Measurements from ENCODE around the gene APOL6.

DNA sequence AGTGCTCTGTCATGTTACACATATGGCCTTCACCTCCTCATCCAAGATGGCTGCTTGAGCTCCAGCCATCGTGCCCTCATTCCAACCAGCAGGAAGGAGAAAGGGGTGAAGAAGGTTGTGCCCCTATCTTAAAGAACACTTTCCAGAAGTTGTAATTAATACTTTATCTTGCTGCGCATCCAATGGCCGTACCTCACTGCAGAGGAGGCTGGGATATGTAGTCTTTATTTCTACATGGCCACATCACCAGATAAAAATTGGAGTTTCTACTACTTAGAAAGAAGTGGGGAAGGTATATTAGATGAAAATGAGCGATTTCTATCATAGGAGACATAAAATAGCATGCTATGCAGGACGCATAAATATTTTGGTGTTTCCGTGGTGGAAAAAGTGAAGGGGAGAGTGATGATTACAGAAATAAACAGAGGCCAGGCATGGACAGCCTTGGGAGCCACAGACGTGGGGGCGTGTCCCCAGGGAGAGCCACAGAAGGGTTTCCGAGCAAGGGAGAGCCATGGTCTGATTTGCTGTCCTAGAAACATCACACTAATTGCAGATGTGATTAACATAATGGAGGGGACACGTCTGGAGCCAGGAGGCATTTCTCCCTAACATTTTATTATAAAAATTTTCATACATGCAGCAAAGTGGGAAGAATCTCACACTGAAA, 22.3 kb upstream of the APOL6 start:
- TF ChIP-seq, protein P1, sequence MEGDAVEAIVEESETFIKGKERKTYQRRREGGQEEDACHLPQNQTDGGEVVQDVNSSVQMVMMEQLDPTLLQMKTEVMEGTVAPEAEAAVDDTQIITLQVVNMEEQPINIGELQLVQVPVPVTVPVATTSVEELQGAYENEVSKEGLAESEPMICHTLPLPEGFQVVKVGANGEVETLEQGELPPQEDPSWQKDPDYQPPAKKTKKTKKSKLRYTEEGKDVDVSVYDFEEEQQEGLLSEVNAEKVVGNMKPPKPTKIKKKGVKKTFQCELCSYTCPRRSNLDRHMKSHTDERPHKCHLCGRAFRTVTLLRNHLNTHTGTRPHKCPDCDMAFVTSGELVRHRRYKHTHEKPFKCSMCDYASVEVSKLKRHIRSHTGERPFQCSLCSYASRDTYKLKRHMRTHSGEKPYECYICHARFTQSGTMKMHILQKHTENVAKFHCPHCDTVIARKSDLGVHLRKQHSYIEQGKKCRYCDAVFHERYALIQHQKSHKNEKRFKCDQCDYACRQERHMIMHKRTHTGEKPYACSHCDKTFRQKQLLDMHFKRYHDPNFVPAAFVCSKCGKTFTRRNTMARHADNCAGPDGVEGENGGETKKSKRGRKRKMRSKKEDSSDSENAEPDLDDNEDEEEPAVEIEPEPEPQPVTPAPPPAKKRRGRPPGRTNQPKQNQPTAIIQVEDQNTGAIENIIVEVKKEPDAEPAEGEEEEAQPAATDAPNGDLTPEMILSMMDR (IDR thresholded peaks at IDR 0.05; ENCODE audit: low read depth, low read length, poor library complexity, severe bottlenecking), result no peak
- no peak for TF ChIP-seq EZH2phosphoT487 (IDR thresholded peaks at IDR 0.05; ENCODE audit: borderline replicate concordance, low read length)
